GM12878 (cell line): ENCODE measurements around the gene TRIM51. TPM values are rescaled to one million over a fixed set of nuclear protein-coding genes. Genes with fewer than 3 reads are reported as not detected.

Source experiments
- ATAC-seq: fragments of 200-7000 bp; cut with Tn5 transposase; 3 replicates; pipeline ENCODE4 v1.9.1; 2020; ENCODE audit warnings: mild to moderate bottlenecking, moderate library complexity
- BruUV-seq: library from RNA; stranded (reverse); fragments of 400-500 nt; replicated peaks from 2 replicates; lab custom pipeline; 2021; lab: Mats Ljungman, UMichigan
- CTCF ChIA-PET: fragments of 300-600 bp; sonication (Branson Sonifier 250); formaldehyde crosslinking; extraction: SDS; loops from one replicate; lab custom pipeline; 2021; ENCODE audit warnings: inconsistent platforms; lab: Yijun Ruan, JAX
- POLR2A ChIA-PET: fragments of 350-600 bp; formaldehyde crosslinking; extraction: SDS; loops from one replicate; lab custom pipeline; 2021; ENCODE audit warnings: inconsistent platforms; lab: Charles Lee
- RAD21 ChIA-PET: fragments of 300-600 bp; sonication (Branson Sonifier 250); formaldehyde crosslinking; loops from one replicate; lab custom pipeline; 2023; ENCODE audit warnings: antibody characterized with exemption; ENCODE audit not compliant: unreplicated experiment; lab: Charles Lee
- SMC1A ChIA-PET: fragments of 300-600 bp; sonication (Branson Sonifier 250); formaldehyde crosslinking; loops from one replicate; lab custom pipeline; 2023; ENCODE audit not compliant: unreplicated experiment, uncharacterized antibody; lab: Charles Lee
- DNase-seq: peaks from one replicate; pipeline ENCODE4 v3.0.0-alpha.2; 2011; ENCODE audit warnings: low read depth, low spot score
- FAIRE-seq: peaks from 3 replicates; lab custom pipeline; 2011; peaks lifted over from hg19 to GRCh38; lab: Jason Lieb, UNC
- H2AFZ ChIP-seq: 2 replicates; pipeline ENCODE4 v1.6.0; 2011; ENCODE audit warnings: low read depth, low read length, control low read depth; ENCODE audit not compliant: control insufficient read depth
- H3K27ac ChIP-seq: 2 replicates; pipeline ENCODE4 v1.5.1; 2011; ENCODE audit warnings: control low read depth; ENCODE audit not compliant: control insufficient read depth, insufficient read depth
- H3K27me3 ChIP-seq, 2 experiments: replicated peaks in 1 of 2; 2 replicates each; pipeline versions ENCODE4 v1.6.0 to v1.6.1; 2011; ENCODE audit warnings: low read length in 1 of 2; ENCODE audit not compliant: control insufficient read depth in 2 of 2, insufficient read depth in 2 of 2
- H3K36me3 ChIP-seq, 2 experiments: 2 replicates each; pipeline ENCODE4 v1.5.1; 2011; ENCODE audit warnings: low read length in 1 of 2; ENCODE audit not compliant: control insufficient read depth in 2 of 2, insufficient read depth in 2 of 2
- H3K4me1 ChIP-seq: 2 replicates; pipeline ENCODE4 v1.6.1; 2011; ENCODE audit warnings: mild to moderate bottlenecking, low read length, moderate library complexity, mixed read lengths; ENCODE audit not compliant: control insufficient read depth, insufficient read depth
- H3K4me2 ChIP-seq: 2 replicates; pipeline ENCODE4 v1.6.0; 2011; ENCODE audit warnings: control low read depth; ENCODE audit not compliant: control insufficient read depth, insufficient read depth
- H3K4me3 ChIP-seq: fragments of 200-600 bp; sonication (generic); 2 replicates; pipeline ENCODE4 v1.5.1; 2016
- H3K79me2 ChIP-seq: 2 replicates; pipeline ENCODE4 v1.6.0; 2011; ENCODE audit warnings: low read length; ENCODE audit not compliant: control insufficient read depth, insufficient read depth
- H3K9ac ChIP-seq: 2 replicates; pipeline ENCODE4 v1.8.0; 2011; ENCODE audit warnings: low read length, control low read depth, mixed read lengths; ENCODE audit not compliant: control insufficient read depth, insufficient read depth
- H3K9me3 ChIP-seq: replicated peaks from 3 replicates; pipeline ENCODE4 v1.5.1; 2011; ENCODE audit warnings: mild to moderate bottlenecking, low read length; ENCODE audit not compliant: control insufficient read depth, insufficient read depth
- H4K20me1 ChIP-seq: 2 replicates; pipeline ENCODE4 v1.6.0; 2011; ENCODE audit not compliant: control insufficient read depth, insufficient read depth
- BRCA1 ChIP-seq: IDR thresholded peaks from 2 replicates; pipeline ENCODE4 v1.6.1; 2011; ENCODE audit warnings: low read depth, low read length, improper control_type of control experiment
- CBX3 ChIP-seq: fragments of 200-600 bp; sonication (generic); IDR thresholded peaks from 2 replicates; pipeline ENCODE4 v1.6.1; 2016; ENCODE audit warnings: low read depth, borderline replicate concordance
- EZH2 ChIP-seq: IDR thresholded peaks from 2 replicates; pipeline ENCODE4 v1.6.1; 2012; ENCODE audit warnings: low read depth, mild to moderate bottlenecking, control low read depth, inconsistent platforms, low read length, borderline replicate concordance; ENCODE audit not compliant: control insufficient read depth
- FOXM1 ChIP-seq: IDR thresholded peaks from 2 replicates; pipeline ENCODE4 v1.6.1; 2012; ENCODE audit warnings: low read depth, mild to moderate bottlenecking, inconsistent platforms, low read length, moderate library complexity
- GATAD2B ChIP-seq: fragments of 450-650 bp; conservative IDR thresholded peaks from 2 replicates; pipeline ENCODE4 v1.6.1; 2017; ENCODE audit warnings: low read depth, mild to moderate bottlenecking, moderate library complexity
- NR2C2 ChIP-seq: IDR thresholded peaks from 2 replicates; pipeline ENCODE4 v1.6.1; 2011; ENCODE audit warnings: borderline replicate concordance, low read depth; ENCODE audit not compliant: control insufficient read depth, insufficient read length
- PAX5 ChIP-seq: IDR thresholded peaks from 2 replicates; pipeline ENCODE4 v1.6.1; 2011; ENCODE audit warnings: low read depth, low read length, borderline replicate concordance
- TBL1XR1 ChIP-seq: IDR thresholded peaks from 2 replicates; pipeline ENCODE4 v1.6.1; 2012; ENCODE audit warnings: low read depth, low read length, improper control_type of control experiment
- ZBTB4 ChIP-seq: fragments of 450-650 bp; formaldehyde crosslinking; IDR thresholded peaks from 2 replicates; pipeline ENCODE4 v1.4.0; 2022; ENCODE audit warnings: mild to moderate bottlenecking, moderate library complexity
- ZNF207 ChIP-seq: fragments of 450-650 bp; IDR thresholded peaks from 2 replicates; pipeline ENCODE4 v1.6.1; 2014; ENCODE audit warnings: antibody characterized with exemption, mild to moderate bottlenecking, borderline replicate concordance
- ZNF274 ChIP-seq: IDR thresholded peaks from one replicate; pipeline ENCODE4 v1.8.0; 2011; ENCODE audit not compliant: insufficient read length, insufficient read depth
- WGBS: methylation state at CpG from one replicate; pipeline ENCODE4 v1.1.6; 2016; ENCODE audit warnings: low lambda C conversion rate; ENCODE audit not compliant: insufficient replicate concordance, insufficient coverage; ENCODE audit errors: missing lambda C conversion rate; 5-methylcytosine and 5-hydroxymethylcytosine counted together
- in situ Hi-C: fragments of 300-500 bp; cut with MboI; formaldehyde crosslinking; loops from 9 replicates; pipeline ENCODE4 v1.14.3; 2018; ENCODE audit warnings: mixed read lengths
- intact Hi-C: fragments of 100-400 bp; cut with micrococcal nuclease; formaldehyde crosslinking; loops from one replicate; pipeline ENCODE4 v1.14.2; 2022; ENCODE audit not compliant: unreplicated experiment
- polyA plus RNA-seq, 11 experiments: library from polyadenylated mRNA; depleted of rRNA in 4 of 11; unstranded in 6 of 11; stranded (reverse) in 5 of 11; fragments of >200 nt; fragmentation: Nextera tagmentation in 4 of 11; fragmentation: Illumina TruSeq in 1 of 11; extraction: Ambion mirVana in 4 of 11; extraction: Trizol in 1 of 11; gene quantifications; 1 replicate in 1 of 11; 2 replicates in 10 of 11; pipeline versions ENCODE4 v1.2.1 to v1.2.3, GENCODE V29; 2011 to 2016; ENCODE audit warnings: inconsistent platforms in 2 of 11, missing spikeins in 2 of 11, low read depth in 1 of 11
- total RNA-seq, 4 experiments: library from RNA; depleted of rRNA in 3 of 4; stranded (reverse); fragments of >200 nt in 3 of 4; fragmentation: Illumina TruSeq in 1 of 4; extraction: Trizol in 1 of 4; gene quantifications; 2 replicates each; pipeline versions ENCODE4 v1.2.1 to v1.2.3, GENCODE V29; 2013 to 2021
- TF ChIP-seq, protein P1 (sequence below): IDR thresholded peaks from 2 replicates; pipeline ENCODE4 v1.6.1; 2011; ENCODE audit warnings: borderline replicate concordance, low read depth, mild to moderate bottlenecking, moderate library complexity, low read length; ENCODE audit not compliant: insufficient read depth, poor library complexity, severe bottlenecking

TRIM51 gene
- total and polyA plus RNA-seq, 10 of the 15 experiments (the other 5 are each of a cell fraction or from before 2014, with no cell fraction given) = not detected

DNA sequence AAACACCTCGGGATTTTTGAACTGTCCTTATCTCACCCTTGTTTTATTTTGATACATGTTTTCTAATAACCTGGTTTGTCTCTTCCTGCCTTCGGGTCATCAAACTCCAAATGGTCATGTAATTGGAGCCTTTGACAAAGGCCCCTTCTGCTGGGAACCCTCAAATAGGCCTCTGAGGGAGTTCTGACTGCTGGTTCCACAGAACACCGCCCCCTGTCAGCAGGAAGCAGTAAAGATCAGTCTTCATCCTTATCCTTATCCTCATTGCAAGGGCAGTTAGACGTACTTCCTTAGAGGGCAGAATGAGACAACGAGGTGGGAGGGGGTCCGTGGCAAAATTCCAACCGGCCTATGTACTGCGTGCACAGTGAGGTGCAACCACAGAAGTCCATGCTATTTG is 12.1 kb downstream of the TRIM51 start:
- Histone ChIP-seq H2AFZ (no peak overlapping the region), H3K4me2 (no peak overlapping the region), H4K20me1 (no peaks in the 10 kb centered on the region), H3K27me3 (no peaks in the 10 kb centered on the region), H3K9me3 (no peaks in the 10 kb centered on the region), H3K79me2 (no peaks in the 10 kb centered on the region), H3K4me3 (no peak overlapping the region), H3K27ac (no peak overlapping the region), H3K4me1 (no peaks in the 10 kb centered on the region), H3K36me3 (no peaks in the 10 kb centered on the region), H3K9ac (no peak overlapping the region)
- POLR2A ChIA-PET = no interaction called here
- no TSS peak for BruUV-seq
- ATAC-seq = no peak
- TF ChIP-seq ZNF207 (no peak), NR2C2 (no peak), TBL1XR1 (no peak), CBX3 (no peak), GATAD2B (no peak), ZBTB4 (CRISPR knock-in tag) (no peak), ZNF274 (no peak), FOXM1 (no peak), PAX5 (no peak), BRCA1 (no peak), EZH2 (no peak)
- TF ChIP-seq, protein P1, sequence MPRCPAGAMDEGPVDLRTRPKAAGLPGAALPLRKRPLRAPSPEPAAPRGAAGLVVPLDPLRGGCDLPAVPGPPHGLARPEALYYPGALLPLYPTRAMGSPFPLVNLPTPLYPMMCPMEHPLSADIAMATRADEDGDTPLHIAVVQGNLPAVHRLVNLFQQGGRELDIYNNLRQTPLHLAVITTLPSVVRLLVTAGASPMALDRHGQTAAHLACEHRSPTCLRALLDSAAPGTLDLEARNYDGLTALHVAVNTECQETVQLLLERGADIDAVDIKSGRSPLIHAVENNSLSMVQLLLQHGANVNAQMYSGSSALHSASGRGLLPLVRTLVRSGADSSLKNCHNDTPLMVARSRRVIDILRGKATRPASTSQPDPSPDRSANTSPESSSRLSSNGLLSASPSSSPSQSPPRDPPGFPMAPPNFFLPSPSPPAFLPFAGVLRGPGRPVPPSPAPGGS = no peak
- SMC1A ChIA-PET = no interaction called here
- intact Hi-C loops = loop anchor here (10.0 kb wide), 1 partner anchor 50 kb away; no protein-coding TSS in a partner anchor
- in situ Hi-C loops = no loop called here
- FAIRE-seq = no peak
- WGBS = 45% methylated on average over 8 of the region's 8 CpGs
- CTCF ChIA-PET = no interaction called here
- DNase-seq = no peak
- RAD21 ChIA-PET = no interaction called here
